IMR-90 (cell line): ENCODE measurements around the gene BANP. TPM values are rescaled to one million over a fixed set of nuclear protein-coding genes. Genes with fewer than 3 reads are reported as not detected.
"Not testable (repeated sequence)": the region's sequence is repeated elsewhere in the genome, so short reads cannot be mapped to it uniquely, and the experiment has no call there.

Source experiments
- ATAC-seq: fragments of 200-7000 bp; cut with Tn5 transposase; 2 replicates; pipeline ENCODE4 v1.9.1; 2020; ENCODE audit warnings: low read depth, mild to moderate bottlenecking, moderate library complexity
- BruUV-seq: library from RNA; stranded (reverse); fragments of 400-500 nt; replicated peaks from 2 replicates; lab custom pipeline; 2021; lab: Mats Ljungman, UMichigan
- CTCF ChIA-PET: fragments of 300-600 bp; formaldehyde crosslinking; extraction: SDS; loops from one replicate; lab custom pipeline; 2021; ENCODE audit warnings: antibody characterized with exemption; lab: Yijun Ruan, JAX
- POLR2A ChIA-PET: fragments of 300-600 bp; sonication (Branson Sonifier 250); formaldehyde crosslinking; loops from one replicate; lab custom pipeline; 2022; ENCODE audit warnings: antibody characterized with exemption; ENCODE audit not compliant: unreplicated experiment; lab: Charles Lee
- DNase-seq: peaks from one replicate; pipeline ENCODE4 v3.0.0; 2013
- H2AFZ ChIP-seq: replicated peaks from 2 replicates; pipeline ENCODE3; 2013; ENCODE audit warnings: low read length, mild to moderate bottlenecking; ENCODE audit not compliant: poor library complexity
- H2AK5ac ChIP-seq: 2 replicates; pipeline ENCODE4 v1.6.1; 2013; ENCODE audit warnings: low read depth, low read length, inconsistent platforms
- H2AK9ac ChIP-seq: replicated peaks from 2 replicates; pipeline ENCODE3; 2013; ENCODE audit warnings: mild to moderate bottlenecking, low read depth, low read length, moderate library complexity; ENCODE audit not compliant: poor library complexity
- H2BK120ac ChIP-seq: 2 replicates; pipeline ENCODE4 v1.6.1; 2013; ENCODE audit warnings: low read depth, low read length, inconsistent platforms
- H2BK15ac ChIP-seq: 3 replicates; pipeline ENCODE4 v1.6.1; 2013; ENCODE audit warnings: low read depth, low read length, inconsistent platforms
- H2BK20ac ChIP-seq: 2 replicates; pipeline ENCODE4 v1.6.1; 2013; ENCODE audit warnings: low read depth, mild to moderate bottlenecking, inconsistent platforms, low read length, moderate library complexity
- H2BK5ac ChIP-seq: 2 replicates; pipeline ENCODE4 v1.6.1; 2013; ENCODE audit warnings: mild to moderate bottlenecking, low read depth, low read length, inconsistent platforms; ENCODE audit not compliant: poor library complexity, severe bottlenecking
- H3K14ac ChIP-seq: replicated peaks from 2 replicates; pipeline ENCODE4 v1.6.1; 2013; ENCODE audit warnings: low read depth, low read length, inconsistent platforms
- H3K18ac ChIP-seq: 2 replicates; pipeline ENCODE4 v1.6.1; 2013; ENCODE audit warnings: low read depth, low read length, control low read depth
- H3K23ac ChIP-seq: 2 replicates; pipeline ENCODE4 v1.6.1; 2013; ENCODE audit warnings: low read depth, low read length, inconsistent platforms
- H3K27ac ChIP-seq: 2 replicates; pipeline ENCODE4 v1.5.1; 2013; ENCODE audit warnings: mild to moderate bottlenecking, control low read depth, low read length; ENCODE audit not compliant: insufficient read depth
- H3K27me3 ChIP-seq: 2 replicates; pipeline ENCODE4 v1.6.1; 2013; ENCODE audit warnings: low read length; ENCODE audit not compliant: control insufficient read depth, insufficient read depth
- H3K36me3 ChIP-seq: 2 replicates; pipeline ENCODE4 v1.6.1; 2013; ENCODE audit warnings: low read length, mixed read lengths; ENCODE audit not compliant: control insufficient read depth, insufficient read depth
- H3K4ac ChIP-seq: 2 replicates; pipeline ENCODE4 v1.6.1; 2013; ENCODE audit warnings: low read depth, low read length, inconsistent platforms
- H3K4me1 ChIP-seq: 2 replicates; pipeline ENCODE4 v1.6.1; 2013; ENCODE audit warnings: low read length, mixed read lengths; ENCODE audit not compliant: control insufficient read depth, insufficient read depth
- H3K4me2 ChIP-seq: 2 replicates; pipeline ENCODE4 v1.6.1; 2013; ENCODE audit warnings: low read depth, mild to moderate bottlenecking, control low read depth, low read length, moderate library complexity
- H3K4me3 ChIP-seq: 2 replicates; pipeline ENCODE4 v1.5.1; 2013; ENCODE audit warnings: low read depth, mild to moderate bottlenecking, control low read depth, low read length, moderate library complexity; ENCODE audit not compliant: insufficient read depth
- H3K56ac ChIP-seq: 2 replicates; pipeline ENCODE4 v1.6.1; 2013; ENCODE audit warnings: low read length, inconsistent platforms; ENCODE audit not compliant: insufficient read depth; ENCODE audit errors: extremely low read depth
- H3K79me1 ChIP-seq, 2 experiments: 2 replicates each; pipeline ENCODE4 v1.6.1; 2013; ENCODE audit warnings: low read length in 2 of 2, inconsistent platforms in 1 of 2, low read depth in 1 of 2
- H3K9ac ChIP-seq: 2 replicates; pipeline ENCODE4 v1.6.1; 2013; ENCODE audit warnings: low read depth, low read length, control low read depth
- H3K9me1 ChIP-seq: 2 replicates; pipeline ENCODE4 v1.6.1; 2013; ENCODE audit warnings: low read length, inconsistent platforms; ENCODE audit not compliant: insufficient read depth
- H3K9me3 ChIP-seq: 2 replicates; pipeline ENCODE4 v1.6.1; 2013; ENCODE audit warnings: low read length; ENCODE audit not compliant: control insufficient read depth, insufficient read depth
- H4K20me1 ChIP-seq: 2 replicates; pipeline ENCODE4 v1.6.1; 2013; ENCODE audit warnings: low read length, inconsistent platforms; ENCODE audit not compliant: insufficient read depth
- H4K5ac ChIP-seq: 2 replicates; pipeline ENCODE4 v1.6.1; 2013; ENCODE audit warnings: mild to moderate bottlenecking, low read depth, low read length, control low read depth
- H4K8ac ChIP-seq, 2 experiments: 2 replicates each; pipeline ENCODE4 v1.6.1; 2013; ENCODE audit warnings: low read depth in 2 of 2, low read length in 2 of 2, control low read depth in 1 of 2, inconsistent platforms in 1 of 2
- H4K91ac ChIP-seq: 2 replicates; pipeline ENCODE4 v1.6.1; 2013; ENCODE audit warnings: low read depth, low read length, inconsistent platforms; ENCODE audit not compliant: insufficient read depth
- WGBS, 2 experiments: methylation state at CpG; one replicate each; pipeline versions ENCODE4 v1.1.5 to v1.1.7; 2013; ENCODE audit warnings: missing lambda C conversion rate in 2 of 2; ENCODE audit not compliant: insufficient read length in 1 of 2; ENCODE audit errors: extremely low coverage in 2 of 2; 5-methylcytosine and 5-hydroxymethylcytosine counted together
- dilution Hi-C: fragments of 300-500 bp; cut with HindIII; formaldehyde crosslinking; loops from one replicate; pipeline ENCODE4 v1.14.3; 2018; ENCODE audit warnings: low sequenced_read_pairs; ENCODE audit not compliant: unreplicated experiment
- in situ Hi-C: fragments of 300-500 bp; cut with MboI; formaldehyde crosslinking; loops from 3 replicates; pipeline ENCODE4 v1.14.3; 2019; ENCODE audit warnings: low sequenced_read_pairs, inconsistent platforms, mixed read lengths
- intact Hi-C: fragments of 100-400 bp; cut with micrococcal nuclease; formaldehyde crosslinking; loops from 2 replicates; pipeline ENCODE4 v1.10.0; 2022
- polyA plus RNA-seq, 3 experiments: library from polyadenylated mRNA; depleted of rRNA; stranded (reverse); fragments of >200 nt; gene quantifications; 2 replicates each; pipeline ENCODE4 v1.2.3, GENCODE V29; 2012; ENCODE audit warnings: low replicate concordance in 1 of 3
- total RNA-seq: library from RNA; depleted of rRNA; stranded (reverse); fragments of >200 nt; gene quantifications from 2 replicates; pipeline ENCODE4 v1.2.3, GENCODE V29; 2012

BANP gene
- total and polyA plus RNA-seq, 2 of the 4 experiments (the other 2 are of a cell fraction): 17.4 to 17.9 TPM

DNA sequence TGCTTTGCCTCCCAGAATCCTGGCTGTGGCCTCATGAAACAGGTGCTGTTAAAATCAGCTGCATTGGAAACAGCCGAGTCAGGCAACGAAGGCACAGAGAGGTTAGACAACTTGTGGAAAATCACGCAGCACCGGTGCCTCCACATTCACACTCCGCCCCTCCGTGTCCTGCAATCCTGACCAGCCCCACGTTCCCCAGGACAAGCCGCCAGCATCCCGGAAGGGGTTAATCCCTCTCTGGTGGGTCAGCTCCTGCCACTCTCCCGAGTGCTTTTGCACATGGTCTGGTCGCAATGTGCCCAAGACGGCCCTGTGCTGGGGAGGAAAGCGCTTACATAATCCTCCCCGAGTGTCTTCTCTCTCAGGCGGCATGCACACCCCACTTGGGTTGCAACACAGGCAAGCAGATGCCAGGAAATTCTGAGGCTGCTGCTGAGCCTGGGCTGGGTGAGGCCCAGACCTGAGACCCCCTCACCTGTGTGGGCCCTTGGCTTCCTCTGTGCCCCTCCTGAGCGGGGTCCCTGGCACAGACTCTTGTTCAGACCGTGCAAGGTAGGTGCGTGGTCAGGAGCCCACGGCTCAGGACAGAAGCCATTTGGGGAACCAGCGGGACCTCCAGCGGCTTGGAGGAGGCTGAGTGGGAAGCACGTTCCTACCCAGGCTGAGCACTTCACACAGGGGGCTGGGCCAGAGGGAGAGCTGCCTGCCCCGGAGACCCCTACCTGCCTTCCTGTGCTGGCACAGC, 138.6 kb downstream of the BANP start:
- H4K91ac ChIP-seq, in situ Hi-C loops, H2BK120ac ChIP-seq, H3K79me1 ChIP-seq, H3K4me1 ChIP-seq, H4K8ac ChIP-seq, BruUV-seq, H3K4me2 ChIP-seq, H2BK15ac ChIP-seq, H3K9me3 ChIP-seq, POLR2A ChIA-PET, H3K56ac ChIP-seq, H3K27ac ChIP-seq, dilution Hi-C loops, H3K4me3 ChIP-seq, H3K18ac ChIP-seq, H2BK20ac ChIP-seq, intact Hi-C loops, H2AK5ac ChIP-seq, H2AK9ac ChIP-seq, H3K23ac ChIP-seq, H3K36me3 ChIP-seq, H3K9ac ChIP-seq, H4K5ac ChIP-seq, DNase-seq, H3K14ac ChIP-seq, H4K20me1 ChIP-seq, H3K27me3 ChIP-seq, H3K9me1 ChIP-seq, H3K4ac ChIP-seq, H2AFZ ChIP-seq, H2BK5ac ChIP-seq, CTCF ChIA-PET: not testable (repeated sequence)
- WGBS, 2 experiments: 85% methylated on average over 11 of the region's 23 CpGs; no CpG with 5 or more reads in 1 of the 2 experiments
- peak; percentile 15; the same call in 1 of the 2 replicates for ATAC-seq

DNA sequence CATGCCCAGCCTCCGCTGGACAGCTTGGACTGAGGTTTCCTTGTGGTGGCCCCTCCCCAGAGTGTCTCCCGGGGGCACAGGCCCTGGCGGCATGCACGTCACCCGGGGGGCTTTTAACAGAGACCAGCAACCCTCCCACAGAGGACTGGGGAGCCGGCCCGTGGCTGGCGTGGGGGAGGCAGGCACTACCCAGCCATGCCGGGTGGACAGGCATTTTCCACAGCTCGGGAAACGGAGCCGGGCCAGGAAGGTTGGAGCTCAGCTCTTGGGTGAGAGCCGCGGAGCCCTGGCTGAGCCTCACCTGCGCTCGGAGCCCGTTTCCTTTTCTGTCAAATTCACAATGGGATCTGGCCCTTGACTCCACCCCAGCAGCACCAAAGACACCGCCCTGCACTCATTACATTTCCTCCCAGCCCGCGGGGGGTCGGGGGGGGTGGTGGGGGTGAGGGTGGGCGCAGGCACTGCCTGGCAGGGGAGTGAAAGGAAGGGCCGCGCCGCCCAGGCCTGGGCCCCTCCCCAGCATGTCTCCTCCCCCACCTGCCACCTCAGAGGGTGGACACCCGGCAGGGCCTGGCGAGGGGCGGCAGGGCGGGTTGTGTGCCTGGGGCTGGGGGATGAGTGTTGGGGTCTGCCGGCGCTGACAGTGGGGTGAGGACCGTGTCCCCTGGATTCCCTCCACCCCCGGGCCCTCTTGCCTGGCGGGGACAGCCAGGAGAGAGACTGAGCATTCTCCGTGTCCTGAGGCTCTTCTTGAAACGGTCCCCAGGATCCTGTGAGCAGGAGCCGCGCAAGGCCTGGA, 139.3 kb downstream of the BANP start:
- dilution Hi-C loops, intact Hi-C loops, H3K27ac ChIP-seq: not testable (repeated sequence)

More for the DNA sequence above, 139.3 kb downstream of the BANP start:
- H2BK5ac ChIP-seq, H3K4ac ChIP-seq, H3K9ac ChIP-seq, CTCF ChIA-PET, H3K36me3 ChIP-seq, H4K5ac ChIP-seq, H3K9me3 ChIP-seq, H2BK120ac ChIP-seq, H3K4me2 ChIP-seq, H3K23ac ChIP-seq, H3K27me3 ChIP-seq, H3K9me1 ChIP-seq, BruUV-seq, H3K56ac ChIP-seq, H4K20me1 ChIP-seq, POLR2A ChIA-PET, H2AFZ ChIP-seq, H3K18ac ChIP-seq, in situ Hi-C loops, H3K14ac ChIP-seq, H3K4me3 ChIP-seq, H2AK9ac ChIP-seq, H2AK5ac ChIP-seq, H2BK20ac ChIP-seq, ATAC-seq, DNase-seq, H4K91ac ChIP-seq, H3K79me1 ChIP-seq, H4K8ac ChIP-seq, H2BK15ac ChIP-seq, H3K4me1 ChIP-seq: not testable (repeated sequence)
- WGBS, 2 experiments: no CpG with 5 or more reads among the region's 38 CpGs
